Natural killer cell (primary cell): ENCODE results near the gene ZNF232. TPM values are rescaled to one million over a fixed set of nuclear protein-coding genes. Genes with fewer than 3 reads are reported as not detected.

ENCODE experiments used
- ATAC-seq, 3 donors: fragments of 150-1000 bp in 2 of 3; fragments of 200-7000 bp in 1 of 3; cut with Tn5 transposase; 1 replicate in 1 of 3; 2 replicates in 2 of 3; pipeline ENCODE4 v1.10.0; 2021; ENCODE audit warnings: mild to moderate bottlenecking in 2 of 3, moderate library complexity in 2 of 3
- DNase-seq, 2 donors: peaks; one replicate each; pipeline versions ENCODE4 v3.0.0 to v3.0.0-alpha.2; 2013 to 2021; ENCODE audit warnings: mixed read lengths in 1 of 2
- H3K27ac ChIP-seq: one replicate; pipeline ENCODE4 v1.5.1; 2013; ENCODE audit warnings: mild to moderate bottlenecking, low read length
- H3K27me3 ChIP-seq: one replicate; pipeline ENCODE4 v1.6.1; 2013; ENCODE audit warnings: low read length; ENCODE audit not compliant: control insufficient read depth, insufficient read depth
- H3K36me3 ChIP-seq: one replicate; pipeline ENCODE4 v1.6.1; 2013; ENCODE audit warnings: low read length; ENCODE audit not compliant: control insufficient read depth, insufficient read depth
- H3K4me1 ChIP-seq: one replicate; pipeline ENCODE4 v1.6.1; 2013; ENCODE audit warnings: low read length; ENCODE audit not compliant: control insufficient read depth, insufficient read depth
- H3K4me3 ChIP-seq: one replicate; pipeline ENCODE4 v1.5.1; 2013; ENCODE audit warnings: low read length
- H3K9me3 ChIP-seq: one replicate; pipeline ENCODE4 v1.6.1; 2013; ENCODE audit warnings: low read length; ENCODE audit not compliant: control insufficient read depth, insufficient read depth
- H3K27ac Mint-ChIP-seq, 2 donors: one replicate each; pipeline ENCODE4 v1.8.0; 2022; ENCODE audit warnings: mild to moderate bottlenecking in 2 of 2, mixed read lengths in 2 of 2, moderate library complexity in 1 of 2
- H3K27me3 Mint-ChIP-seq, 2 donors: one replicate each; pipeline ENCODE4 v1.8.0; 2022; ENCODE audit warnings: low read depth in 2 of 2, mixed read lengths in 2 of 2
- H3K36me3 Mint-ChIP-seq: one replicate; pipeline ENCODE4 v1.8.0; 2022; ENCODE audit warnings: mixed read lengths
- H3K4me1 Mint-ChIP-seq, 2 donors: one replicate each; pipeline ENCODE4 v1.8.0; 2022; ENCODE audit warnings: mixed read lengths in 2 of 2
- H3K4me3 Mint-ChIP-seq: one replicate; pipeline ENCODE4 v1.8.0; 2022; ENCODE audit warnings: mild to moderate bottlenecking, moderate library complexity, mixed read lengths
- H3K9me3 Mint-ChIP-seq, 2 donors: one replicate each; pipeline ENCODE4 v1.8.0; 2022; ENCODE audit warnings: mixed read lengths in 2 of 2
- CTCF ChIP-seq: fragments of 200-600 bp; IDR thresholded peaks from one replicate; pipeline ENCODE4 v1.8.0; 2022; ENCODE audit warnings: antibody characterized with exemption
- WGBS: methylation state at CpG from one replicate; pipeline ENCODE4 v1.1.7; 2013; ENCODE audit warnings: missing lambda C conversion rate; ENCODE audit not compliant: insufficient coverage; 5-methylcytosine and 5-hydroxymethylcytosine counted together
- intact Hi-C: fragments of 100-400 bp; cut with micrococcal nuclease; formaldehyde crosslinking; loops from one replicate; pipeline ENCODE4 v1.14.2; 2022
- total RNA-seq, 4 donors: library from RNA; stranded (reverse); fragments of 120-200 nt in 1 of 4; gene quantifications; one replicate each; pipeline versions ENCODE4 v1.2.3 to v1.2.4, GENCODE V29; 2013 to 2022

ZNF232 gene
- total RNA-seq, 3 donors from 2014 or later (not counting 1 experiment from before 2014, with no cell fraction given): 2.8 to 6.5 (median 5.6) TPM

GRCh38 chr17:5092218-5093010 is 19.3 kb downstream of the ZNF232 start:
- intact Hi-C loops: loop anchor here (10.0 kb wide), 1 partner anchor 102 kb away; the partner anchor contains the start of gene ZNF594

GRCh38 chr17:5080591-5080990 is 31.1 kb downstream of the ZNF232 start:
- Histone ChIP-seq H3K9me3 (peaks cover 11% of the 10 kb centered on the region), H3K27ac (no peak overlapping the region), H3K27me3 (no peaks in the 10 kb centered on the region), H3K4me3 (no peak overlapping the region), H3K36me3 (peaks cover 2% of the 10 kb centered on the region), H3K4me1 (peaks cover 17% of the 10 kb centered on the region)
- Mint-ChIP-seq H3K27ac (peak overlapping the region; percentile 4 to 9), H3K4me3 (no peak overlapping the region), H3K27me3 (no peaks in the 10 kb centered on the region), H3K4me1 (peaks cover 34% of the 10 kb centered on the region in 2 donors), H3K36me3 (peaks cover 9% of the 10 kb centered on the region), H3K9me3 (peaks cover 0 to 5% of the 10 kb centered on the region in 2 donors)
- 100% methylated on average over 3 of the region's 3 CpGs for WGBS
- no peak for TF ChIP-seq CTCF
- ATAC-seq: no peak
- no peak for DNase-seq
- intact Hi-C loops: no loop called here

More at GRCh38 chr17:5092218-5093010, 19.3 kb downstream of the ZNF232 start:
- Histone ChIP-seq H3K27me3 (peaks cover 7% of the 10 kb centered on the region), H3K36me3 (peaks cover 21% of the 10 kb centered on the region), H3K9me3 (peaks cover 87% of the 10 kb centered on the region), H3K27ac (no peak overlapping the region), H3K4me1 (peaks cover 7% of the 10 kb centered on the region), H3K4me3 (no peak overlapping the region)
- H3K9me3 Mint-ChIP-seq: peaks cover 26 to 46% of the 10 kb centered on the region in 2 donors
- WGBS: 95% methylated on average over 5 of the region's 6 CpGs
- H3K4me3 Mint-ChIP-seq: no peak overlapping the region
- no peak for ATAC-seq
- peaks cover 74% of the 10 kb centered on the region for H3K36me3 Mint-ChIP-seq
- DNase-seq: no peak
- H3K27ac Mint-ChIP-seq: no peak overlapping the region
- peaks cover 11 to 12% of the 10 kb centered on the region in 2 donors for H3K4me1 Mint-ChIP-seq
- TF ChIP-seq CTCF: no peak
- peaks cover 0 to 10% of the 10 kb centered on the region in 2 donors for H3K27me3 Mint-ChIP-seq

- WGBS: under 1% methylated on average over 75 of the region's 75 CpGs
- intact Hi-C loops: no loop called here
- H3K4me1 Mint-ChIP-seq: peaks cover 28 to 29% of the 10 kb centered on the region in 2 donors
Observed at GRCh38 chr17:5078106-5079028, 33.3 kb downstream of the ZNF232 start, which contains the start of gene ZFP3. Gene ZFP3 (plus strand): TSS chr17:5078467. CDS start chr17:5091505, 13,038 bp downstream.

More at GRCh38 chr17:5078106-5079028, 33.3 kb downstream of the ZNF232 start, which contains the start of gene ZFP3:
- DNase-seq: peak; percentile 78 to 82
- H3K4me3 ChIP-seq: peak within 1 kb of the TSS; percentile 80
- H3K4me1 ChIP-seq: peaks cover 17% of the 10 kb centered on the region
- H3K27ac ChIP-seq: peak within 1 kb of the TSS; percentile 90
- no peaks in the 10 kb centered on the region for H3K36me3 ChIP-seq
- TF ChIP-seq CTCF: no peak
- no peaks in the 10 kb centered on the region for H3K9me3 Mint-ChIP-seq
- no peaks in the 10 kb centered on the region for H3K27me3 ChIP-seq
- H3K9me3 ChIP-seq: no peaks in the 10 kb centered on the region
- peak within 1 kb of the TSS; percentile 79 to 81 for H3K27ac Mint-ChIP-seq
- no peaks in the 10 kb centered on the region for H3K27me3 Mint-ChIP-seq
- peak; percentile 85 to 91 (median 88) for ATAC-seq
- H3K36me3 Mint-ChIP-seq: no peaks in the 10 kb centered on the region
- H3K4me3 Mint-ChIP-seq: peak within 1 kb of the TSS; percentile 95
